GM19328 (cell line): ENCODE results near the gene TBXAS1.

Experiments used
- ATAC-seq: cut with Tn5 transposase; IDR thresholded peaks from one replicate; pipeline ENCODE4 v1.9.1; 2021; ENCODE audit warnings: mild to moderate bottlenecking, moderate library complexity; ENCODE audit not compliant: unreplicated experiment

The TBXAS1 gene

DNA sequence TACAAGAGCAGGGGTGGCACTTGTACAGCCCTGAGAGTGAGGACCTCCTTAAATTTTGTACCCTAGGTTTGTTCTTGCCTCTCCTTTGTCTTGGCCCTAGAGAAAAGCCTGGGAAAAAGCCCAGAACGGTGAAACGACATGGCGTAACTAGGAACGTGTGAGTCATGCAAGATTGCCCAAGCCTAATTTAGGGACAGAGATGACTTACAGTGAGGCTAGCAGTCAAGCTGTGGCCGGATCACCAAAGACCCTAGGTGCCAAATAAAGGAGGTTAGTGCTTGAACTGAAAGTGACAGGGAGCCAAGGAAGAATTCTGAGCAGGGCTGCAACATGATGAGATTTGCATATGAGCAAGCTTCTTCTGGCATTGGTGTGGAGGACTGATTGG, 25.1 kb downstream of the TBXAS1 start:
- ATAC-seq, result no peak

- ATAC-seq, result no peak
Measured at GRCh38 chr7:139854803-139855497, 25.9 kb downstream of the TBXAS1 start.

- peak; percentile 95 for ATAC-seq
Measured at GRCh38 chr7:139855498-139856270, 26.6 kb downstream of the TBXAS1 start.

DNA sequence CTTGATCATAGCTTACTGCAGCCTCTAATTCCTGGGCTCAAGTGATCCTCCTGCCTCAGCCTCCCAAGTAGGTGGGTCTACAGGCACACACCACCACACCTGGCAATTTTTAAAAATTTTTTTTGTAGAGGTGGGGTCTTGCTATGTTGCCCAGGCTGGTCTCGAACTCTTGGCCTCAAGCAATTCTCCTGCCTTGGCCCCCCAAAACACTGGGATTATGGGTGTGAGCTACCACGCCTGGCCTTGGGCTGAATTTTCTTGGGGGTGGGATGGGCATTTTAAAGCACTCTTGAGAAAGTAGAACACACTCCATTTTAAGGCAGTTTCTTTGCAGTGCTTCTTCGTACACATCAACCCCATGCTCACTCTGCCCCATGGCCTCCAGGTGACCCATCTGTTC, 28.7 kb downstream of the TBXAS1 start:
- ATAC-seq, result no peak

DNA sequence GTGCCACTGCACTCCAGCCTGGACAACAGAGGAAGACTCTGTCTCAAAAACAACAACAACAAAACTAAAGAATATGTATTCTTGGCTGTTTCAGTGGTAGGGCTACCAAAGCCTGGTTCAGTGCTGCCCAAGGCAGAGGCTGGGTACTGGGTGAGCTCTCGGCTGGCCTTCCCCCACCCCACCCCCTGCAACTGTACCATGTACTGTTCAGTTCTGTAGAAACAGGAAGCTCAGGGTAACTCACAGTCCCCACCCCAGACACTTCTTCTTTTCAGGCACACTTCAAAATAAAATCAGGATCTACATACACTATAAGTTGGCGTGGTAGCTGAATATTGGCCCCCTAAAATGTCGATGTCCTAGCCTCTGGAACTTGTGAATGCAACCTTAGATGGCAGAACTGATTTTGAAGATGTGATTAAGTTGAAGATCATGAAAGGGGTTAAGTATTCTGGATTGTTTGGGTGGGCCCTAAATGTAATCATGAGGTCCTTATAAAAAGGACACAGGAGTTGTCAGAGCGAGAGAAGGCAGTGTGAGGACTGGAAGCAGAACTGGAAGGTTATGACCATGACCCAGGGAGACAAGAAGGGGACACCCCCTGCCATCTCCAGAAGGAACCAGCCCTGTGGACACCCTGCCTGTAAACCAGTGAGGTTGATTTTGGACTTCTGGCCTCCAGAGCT, 31.2 kb downstream of the TBXAS1 start:
- no peak for ATAC-seq

DNA sequence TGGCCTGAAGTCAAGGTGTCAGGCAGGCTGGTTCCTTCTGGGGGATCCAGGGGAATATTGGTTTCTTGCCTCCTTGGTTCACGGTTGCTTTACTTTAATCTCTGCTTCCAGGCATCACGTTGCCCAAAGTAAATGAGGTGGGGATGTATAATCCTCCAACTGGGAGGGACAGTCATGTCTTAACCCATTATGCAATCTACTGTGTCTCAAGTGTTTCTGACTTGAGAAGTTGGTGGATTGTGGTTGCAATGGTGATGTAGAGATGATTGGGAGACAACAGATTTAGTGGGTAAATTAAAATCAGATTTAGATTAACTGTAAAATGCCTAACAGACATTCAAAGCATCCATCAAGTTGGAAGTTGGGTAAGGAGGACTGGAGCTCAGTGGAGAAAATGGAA, 32.7 kb downstream of the TBXAS1 start:
- no peak for ATAC-seq

- ATAC-seq, result no peak
Measured at GRCh38 chr7:139866047-139866837, 37.2 kb downstream of the TBXAS1 start.

- no peak for ATAC-seq
Measured at GRCh38 chr7:139867847-139868246, 38.8 kb downstream of the TBXAS1 start.

GRCh38 chr7:139869886-139870285, 40.8 kb downstream of the TBXAS1 start:
- no peak for ATAC-seq

- no peak for ATAC-seq
Measured at GRCh38 chr7:139870380-139870779, 41.3 kb downstream of the TBXAS1 start.

- ATAC-seq, result no peak
Measured at GRCh38 chr7:139871331-139871730, 42.3 kb downstream of the TBXAS1 start.

- no peak for ATAC-seq
Measured at GRCh38 chr7:139871820-139872219, 42.8 kb downstream of the TBXAS1 start.

GRCh38 chr7:139873593-139874301, 44.7 kb downstream of the TBXAS1 start:
- no peak for ATAC-seq

DNA sequence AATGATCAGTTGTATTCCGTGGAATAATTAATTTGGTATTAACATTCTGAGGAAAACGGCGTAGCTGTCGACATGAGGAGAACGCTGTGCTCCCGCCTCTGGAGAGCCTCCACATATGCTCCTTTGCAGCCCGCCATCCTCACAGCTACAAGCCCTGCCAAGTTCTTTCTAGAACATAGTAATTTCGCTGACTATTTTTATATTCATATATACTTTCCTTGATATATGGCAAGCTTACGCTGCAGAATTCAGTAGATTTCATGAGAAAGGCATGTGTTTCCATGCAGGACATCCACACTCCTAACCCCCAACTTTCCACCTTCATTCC, 45.2 kb downstream of the TBXAS1 start:
- ATAC-seq, result no peak

DNA sequence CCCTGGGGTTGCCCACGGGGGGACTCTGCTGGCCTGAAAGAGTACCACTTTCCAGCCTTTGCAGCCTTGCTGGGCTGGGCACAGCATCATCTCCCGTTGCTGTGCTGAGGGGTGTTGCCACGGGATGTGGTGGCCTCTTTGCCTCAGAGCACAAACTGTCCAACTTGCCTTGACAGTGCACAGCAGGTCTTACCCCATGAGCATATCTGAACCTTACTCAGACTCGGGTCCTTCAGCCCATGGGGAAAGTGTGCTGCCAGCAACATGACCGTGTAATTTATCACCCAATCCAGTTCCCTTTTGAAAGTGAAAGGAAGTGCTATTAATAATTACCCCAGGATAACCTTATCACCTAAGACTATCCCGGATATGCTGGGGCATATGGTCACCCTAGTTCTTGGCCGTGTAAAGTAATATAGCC, 46.8 kb downstream of the TBXAS1 start:
- no peak for ATAC-seq

- ATAC-seq, result no peak
Measured at GRCh38 chr7:139876622-139877283, 47.7 kb downstream of the TBXAS1 start.

GRCh38 chr7:139883814-139884213, 54.8 kb downstream of the TBXAS1 start:
- ATAC-seq, result no peak

DNA sequence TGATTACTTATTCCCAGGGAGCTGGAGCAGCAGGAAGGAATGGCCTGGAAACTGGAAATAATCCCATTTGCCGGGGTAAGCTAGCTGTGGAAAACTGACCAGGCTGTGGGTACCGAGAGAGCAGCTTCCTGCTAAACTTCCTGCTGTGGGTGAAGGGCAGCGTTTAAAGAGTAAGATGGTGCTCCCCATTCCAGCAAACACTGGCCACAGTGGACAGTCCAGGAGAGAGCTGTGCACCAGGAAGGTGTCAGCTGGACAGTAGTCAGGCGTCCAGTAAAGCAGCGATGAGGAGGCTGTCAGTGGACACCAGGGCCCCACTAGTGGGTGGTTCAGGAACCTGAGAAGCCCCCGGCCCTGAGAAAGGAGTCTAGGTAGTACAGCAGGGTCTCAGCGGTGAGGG, 55.4 kb downstream of the TBXAS1 start:
- ATAC-seq, result no peak

DNA sequence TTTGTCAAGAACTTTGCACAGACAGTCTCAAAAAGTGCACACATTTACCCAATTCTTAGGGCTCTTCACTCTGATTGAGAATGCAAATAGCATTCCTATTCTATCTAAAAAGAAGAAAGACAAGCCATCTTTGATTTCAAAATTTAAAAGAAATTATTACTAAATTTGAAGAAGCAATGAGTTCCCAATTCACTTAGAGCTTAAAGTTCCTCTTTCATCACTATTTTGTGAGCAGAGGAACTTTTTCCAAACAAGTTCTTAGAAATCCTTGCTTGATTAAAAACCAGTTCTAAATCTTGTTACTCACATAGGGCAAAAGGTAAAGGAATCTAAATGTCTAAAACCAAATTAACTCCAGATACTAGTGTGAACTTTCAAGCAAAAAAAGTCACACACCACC, 56.4 kb downstream of the TBXAS1 start:
- no peak for ATAC-seq

DNA sequence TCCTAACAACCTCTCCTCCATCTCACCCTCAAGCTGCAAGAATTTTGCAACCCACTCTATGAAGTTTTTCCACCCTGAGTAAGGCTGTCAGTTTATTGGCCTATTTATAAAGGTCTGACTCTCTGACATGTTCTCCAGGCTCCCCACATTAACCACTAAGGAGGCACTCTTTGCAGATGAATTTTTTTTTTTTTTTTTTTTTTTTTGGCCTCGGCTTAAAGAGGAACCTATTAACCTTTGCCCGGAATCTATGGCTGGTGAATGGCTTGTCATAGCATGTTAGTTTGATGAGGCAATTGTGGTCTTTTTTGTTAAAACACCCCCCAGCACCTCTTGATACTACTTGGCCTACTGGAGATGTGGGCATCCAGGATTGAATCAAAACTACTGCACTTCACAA, 57.1 kb downstream of the TBXAS1 start:
- no peak for ATAC-seq
